Measurements from ENCODE around the gene MMP23B.

MMP23B gene

DNA sequence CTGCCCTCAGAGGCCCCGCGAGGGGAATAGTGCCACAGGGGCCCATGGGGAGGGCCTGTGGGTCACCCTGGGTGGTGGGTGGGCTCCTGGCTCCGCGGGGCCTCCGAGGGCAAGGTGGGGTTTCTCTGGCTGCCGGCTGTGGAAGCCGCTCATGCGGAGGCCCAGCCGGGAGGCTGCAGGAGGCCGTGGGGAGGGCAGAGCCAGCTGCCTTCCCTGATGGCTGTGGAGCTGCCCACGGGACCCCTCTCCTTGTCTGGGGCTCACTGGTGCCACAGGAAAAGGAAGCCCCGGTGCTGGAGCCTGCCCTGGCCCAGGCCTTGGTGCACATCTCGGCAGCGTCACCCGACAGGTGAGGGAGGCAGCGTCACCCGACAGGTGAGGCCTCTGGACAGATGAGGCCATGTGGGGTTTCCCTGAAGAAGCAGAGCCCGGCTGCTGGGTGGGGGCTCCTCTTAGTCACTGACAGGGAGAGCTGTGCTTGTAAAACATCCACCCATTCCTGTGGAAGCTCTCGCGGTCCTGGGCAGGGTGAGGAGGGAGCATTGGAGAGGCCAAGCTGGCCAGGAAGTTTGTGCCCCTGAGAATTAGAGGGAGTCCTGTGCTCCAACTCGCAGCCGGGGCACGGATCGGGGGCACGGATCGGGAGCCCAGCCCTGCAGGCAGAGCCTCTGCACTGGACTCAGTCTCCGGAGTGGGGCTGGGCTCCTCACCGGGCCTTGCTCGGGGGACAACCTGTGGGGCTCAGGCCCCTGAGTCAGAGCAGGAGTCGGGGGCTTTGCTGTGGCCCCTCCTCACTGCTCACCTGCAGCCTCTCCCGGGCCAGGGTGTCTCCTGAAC is 10.6 kb upstream of the MMP23B start:
- Histone ChIP-seq H3K36me3 (ENCODE audit: insufficient read depth) (no peaks in the 10 kb centered on the region), H3K9ac (no peak overlapping the region), H3K27ac (no peak overlapping the region)

DNA sequence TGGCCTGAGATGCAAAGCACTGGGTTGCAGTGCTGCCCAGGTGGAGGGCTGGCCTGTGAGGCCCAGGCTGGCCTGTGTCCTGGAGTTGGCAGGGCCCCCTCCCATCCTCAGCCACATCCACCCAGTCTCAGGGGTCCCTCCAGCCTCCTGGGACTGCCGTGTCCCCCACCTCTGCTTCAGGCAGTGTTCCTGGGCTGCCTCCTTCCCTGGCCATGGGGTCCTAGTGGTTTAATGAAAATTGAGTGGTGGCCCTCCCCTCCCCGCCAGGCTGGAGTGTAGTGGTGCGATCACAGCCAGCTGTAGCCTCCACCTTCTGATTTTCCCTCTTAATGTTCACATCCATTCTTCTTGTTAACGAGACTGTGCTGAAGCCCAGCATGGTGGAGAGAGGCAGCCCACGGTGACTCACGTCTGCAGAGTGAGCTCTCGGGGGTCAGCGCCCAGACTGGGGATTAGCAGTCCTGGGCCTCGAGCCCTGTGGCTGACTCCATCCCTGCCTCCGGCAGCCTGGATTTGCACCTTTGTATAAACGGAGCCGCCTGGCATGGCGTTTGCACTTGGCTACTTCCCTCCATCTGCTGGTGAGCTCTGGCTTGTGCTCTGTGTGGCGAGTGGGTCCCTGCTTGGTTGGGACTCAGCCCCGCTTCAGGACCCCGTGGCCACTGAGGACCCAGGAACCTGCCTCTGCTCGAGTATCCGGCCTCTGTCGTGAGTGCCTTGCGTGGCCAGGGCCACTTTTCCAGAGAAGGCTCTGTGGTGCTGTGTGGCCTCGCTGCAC is 9.8 kb upstream of the MMP23B start:
- Histone ChIP-seq H3K9ac (no peak overlapping the region), H4K20me1 (ENCODE audit: insufficient read depth) (no peaks in the 10 kb centered on the region), H3K4me1 (ENCODE audit: low read depth, poor library complexity, severe bottlenecking) (peaks cover 2% of the 10 kb centered on the region), H3K27ac (no peak overlapping the region), H2AFZ (ENCODE audit: low read depth) (no peak overlapping the region), H3K4me2 (no peak overlapping the region), H3K4me3 (IDR thresholded peaks at IDR 0.05; ENCODE audit: insufficient read depth, low read depth, low read length) (no peak overlapping the region), H3K79me2 (ENCODE audit: insufficient read depth, low read depth) (no peaks in the 10 kb centered on the region), H3K36me3 (ENCODE audit: insufficient read depth) (no peaks in the 10 kb centered on the region), H3K27me3 (ENCODE audit: insufficient read depth, low read depth) (no peaks in the 10 kb centered on the region)
- TF ChIP-seq, protein P1, sequence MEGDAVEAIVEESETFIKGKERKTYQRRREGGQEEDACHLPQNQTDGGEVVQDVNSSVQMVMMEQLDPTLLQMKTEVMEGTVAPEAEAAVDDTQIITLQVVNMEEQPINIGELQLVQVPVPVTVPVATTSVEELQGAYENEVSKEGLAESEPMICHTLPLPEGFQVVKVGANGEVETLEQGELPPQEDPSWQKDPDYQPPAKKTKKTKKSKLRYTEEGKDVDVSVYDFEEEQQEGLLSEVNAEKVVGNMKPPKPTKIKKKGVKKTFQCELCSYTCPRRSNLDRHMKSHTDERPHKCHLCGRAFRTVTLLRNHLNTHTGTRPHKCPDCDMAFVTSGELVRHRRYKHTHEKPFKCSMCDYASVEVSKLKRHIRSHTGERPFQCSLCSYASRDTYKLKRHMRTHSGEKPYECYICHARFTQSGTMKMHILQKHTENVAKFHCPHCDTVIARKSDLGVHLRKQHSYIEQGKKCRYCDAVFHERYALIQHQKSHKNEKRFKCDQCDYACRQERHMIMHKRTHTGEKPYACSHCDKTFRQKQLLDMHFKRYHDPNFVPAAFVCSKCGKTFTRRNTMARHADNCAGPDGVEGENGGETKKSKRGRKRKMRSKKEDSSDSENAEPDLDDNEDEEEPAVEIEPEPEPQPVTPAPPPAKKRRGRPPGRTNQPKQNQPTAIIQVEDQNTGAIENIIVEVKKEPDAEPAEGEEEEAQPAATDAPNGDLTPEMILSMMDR (conservative IDR thresholded peaks at IDR 0.05; ENCODE audit: low read depth, low read length) = no peak

More for the DNA sequence above, 10.6 kb upstream of the MMP23B start:
- Histone ChIP-seq H3K27me3 (ENCODE audit: insufficient read depth, low read depth) (no peaks in the 10 kb centered on the region), H3K4me1 (ENCODE audit: low read depth, poor library complexity, severe bottlenecking) (peaks cover 8% of the 10 kb centered on the region), H3K79me2 (ENCODE audit: insufficient read depth, low read depth) (no peaks in the 10 kb centered on the region), H4K20me1 (ENCODE audit: insufficient read depth) (no peaks in the 10 kb centered on the region), H3K4me2 (no peak overlapping the region), H2AFZ (ENCODE audit: low read depth) (no peak overlapping the region), H3K4me3 (IDR thresholded peaks at IDR 0.05; ENCODE audit: insufficient read depth, low read depth, low read length) (no peak overlapping the region)
- TF ChIP-seq, protein P1 (conservative IDR thresholded peaks at IDR 0.05; ENCODE audit: low read depth, low read length) = no peak

DNA sequence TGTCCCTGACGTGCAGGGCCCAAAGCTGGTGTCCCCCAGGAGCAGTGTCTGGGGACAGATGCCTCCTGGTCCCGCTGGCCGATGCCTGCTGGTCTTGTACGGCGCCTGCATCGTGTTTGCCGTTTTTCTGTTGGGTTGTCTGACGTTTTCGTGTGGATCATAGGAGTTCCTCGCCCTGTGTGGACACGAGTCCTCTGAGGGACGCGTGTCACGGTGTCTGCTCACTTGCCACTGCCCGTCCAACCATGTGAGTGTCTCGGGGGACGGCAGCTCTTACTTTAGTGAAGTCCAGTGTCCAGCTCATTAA is 9.2 kb upstream of the MMP23B start:
- H3K27ac ChIP-seq = no peak overlapping the region

DNA sequence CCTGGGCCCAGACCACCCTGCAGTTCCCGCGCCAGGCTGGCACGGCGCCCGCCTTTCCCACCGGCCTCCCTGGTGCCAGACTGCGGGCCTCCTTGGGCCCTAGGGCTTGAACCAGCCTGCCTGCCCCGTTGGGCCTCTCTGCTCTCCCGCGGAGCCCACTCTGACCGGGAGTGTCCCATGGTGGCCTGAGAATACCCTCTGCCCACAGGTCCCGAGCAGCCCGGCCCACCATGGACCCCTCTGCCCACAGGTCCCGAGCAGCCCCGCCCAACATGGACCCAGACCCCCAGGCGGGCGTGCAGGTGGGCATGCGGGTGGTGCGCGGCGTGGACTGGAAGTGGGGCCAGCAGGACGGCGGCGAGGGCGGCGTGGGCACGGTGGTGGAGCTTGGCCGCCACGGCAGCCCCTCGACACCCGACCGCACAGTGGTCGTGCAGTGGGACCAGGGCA is 8.8 kb upstream of the MMP23B start:
- Histone ChIP-seq H3K4me3 (IDR thresholded peaks at IDR 0.05; ENCODE audit: insufficient read depth, low read depth, low read length) (no peak overlapping the region), H3K4me1 (ENCODE audit: low read depth, poor library complexity, severe bottlenecking) (no peaks in the 10 kb centered on the region), H3K4me2 (no peak overlapping the region)

More for the DNA sequence above, 9.2 kb upstream of the MMP23B start:
- no peak overlapping the region for H3K4me3 ChIP-seq (IDR thresholded peaks at IDR 0.05; ENCODE audit: insufficient read depth, low read depth, low read length)
- no peaks in the 10 kb centered on the region for H3K27me3 ChIP-seq (ENCODE audit: insufficient read depth, low read depth)
- TF ChIP-seq, protein P1 (conservative IDR thresholded peaks at IDR 0.05; ENCODE audit: low read depth, low read length) = no peak
- H3K9ac ChIP-seq = no peak overlapping the region
- H2AFZ ChIP-seq (ENCODE audit: low read depth) = no peak overlapping the region
- no peaks in the 10 kb centered on the region for H3K4me1 ChIP-seq (ENCODE audit: low read depth, poor library complexity, severe bottlenecking)
- no peaks in the 10 kb centered on the region for H3K79me2 ChIP-seq (ENCODE audit: insufficient read depth, low read depth)
- no peak overlapping the region for H3K4me2 ChIP-seq
- H3K36me3 ChIP-seq (ENCODE audit: insufficient read depth) = no peaks in the 10 kb centered on the region
- no peaks in the 10 kb centered on the region for H4K20me1 ChIP-seq (ENCODE audit: insufficient read depth)

More for the DNA sequence above, 8.8 kb upstream of the MMP23B start:
- Histone ChIP-seq H3K27me3 (ENCODE audit: insufficient read depth, low read depth) (no peaks in the 10 kb centered on the region), H3K36me3 (ENCODE audit: insufficient read depth) (no peaks in the 10 kb centered on the region), H3K27ac (no peak overlapping the region), H3K79me2 (ENCODE audit: insufficient read depth, low read depth) (no peaks in the 10 kb centered on the region), H4K20me1 (ENCODE audit: insufficient read depth) (no peaks in the 10 kb centered on the region), H3K9ac (no peak overlapping the region), H2AFZ (ENCODE audit: low read depth) (no peak overlapping the region)
- TF ChIP-seq, protein P1 (conservative IDR thresholded peaks at IDR 0.05; ENCODE audit: low read depth, low read length) = no peak
